Stimulated activated CD8-positive, alpha-beta memory T cell treated with anti-CD3 and anti-CD28 coated beads, Interleukin-15, amount 100 ng/mL, for 1 hour (primary cell): ENCODE results near the gene TIMM22.

Source experiments
- DNase-seq: peaks from one replicate; pipeline ENCODE4 v3.0.0-alpha.2; 2020; ENCODE audit warnings: low read depth

Gene TIMM22

DNA sequence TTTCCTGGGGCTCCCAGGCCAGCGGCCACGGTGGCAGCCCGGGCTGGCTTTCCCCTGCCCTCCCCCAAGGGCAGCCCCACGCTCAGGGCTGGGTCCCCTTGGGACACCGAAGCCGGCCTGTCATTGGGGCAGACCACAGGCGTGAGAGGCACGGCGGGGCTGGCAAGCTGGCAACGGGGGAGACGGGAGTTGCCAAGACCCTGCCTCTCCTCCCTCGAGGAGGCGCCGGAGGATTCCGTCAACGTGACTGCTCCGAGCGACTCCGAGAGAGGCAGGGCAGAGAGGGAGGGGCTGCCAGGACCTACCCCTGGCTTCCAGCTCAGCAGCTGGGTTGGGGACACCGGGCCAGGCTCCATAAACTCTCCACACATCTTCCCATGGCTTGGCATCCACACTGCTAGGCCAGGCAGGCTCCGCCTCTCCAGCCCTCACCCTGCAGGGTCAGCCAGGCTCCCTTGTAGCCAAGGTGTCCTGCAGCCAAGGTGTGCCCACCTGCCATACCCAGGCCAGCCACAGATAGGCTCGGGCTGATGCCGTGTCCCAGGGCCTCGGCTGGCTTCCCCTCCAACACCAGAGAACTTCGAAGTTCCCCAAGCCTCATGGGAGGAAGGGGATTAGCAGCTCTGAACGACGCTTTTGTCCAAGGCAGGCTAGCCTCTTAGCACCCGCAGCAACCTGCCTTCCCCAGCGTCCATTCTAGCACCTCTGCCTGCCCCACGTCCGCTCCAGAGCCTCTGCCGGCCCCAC lies 25.5 kb downstream of the TIMM22 start:
- DNase-seq, result no peak

DNA sequence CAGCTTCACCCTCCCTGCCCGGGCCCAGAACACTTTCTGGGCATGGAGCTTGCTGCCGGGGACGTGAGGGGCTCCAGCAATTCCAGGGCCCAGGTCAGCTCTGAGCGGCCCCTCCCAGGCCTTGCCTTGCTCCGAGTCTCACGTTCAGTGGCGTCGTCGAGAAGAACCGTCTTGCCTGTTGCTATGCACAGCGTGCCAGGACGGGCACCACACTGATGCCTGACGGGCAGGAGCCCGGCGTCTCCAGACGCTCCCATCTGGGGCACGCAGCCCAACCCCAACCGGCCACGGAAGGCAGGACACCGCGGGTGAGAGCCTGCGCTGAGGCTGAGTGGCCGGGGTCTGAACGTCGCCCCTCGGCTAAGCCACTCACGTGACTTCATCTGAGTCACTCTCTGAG lies 27.1 kb downstream of the TIMM22 start:
- DNase-seq, result no peak

DNA sequence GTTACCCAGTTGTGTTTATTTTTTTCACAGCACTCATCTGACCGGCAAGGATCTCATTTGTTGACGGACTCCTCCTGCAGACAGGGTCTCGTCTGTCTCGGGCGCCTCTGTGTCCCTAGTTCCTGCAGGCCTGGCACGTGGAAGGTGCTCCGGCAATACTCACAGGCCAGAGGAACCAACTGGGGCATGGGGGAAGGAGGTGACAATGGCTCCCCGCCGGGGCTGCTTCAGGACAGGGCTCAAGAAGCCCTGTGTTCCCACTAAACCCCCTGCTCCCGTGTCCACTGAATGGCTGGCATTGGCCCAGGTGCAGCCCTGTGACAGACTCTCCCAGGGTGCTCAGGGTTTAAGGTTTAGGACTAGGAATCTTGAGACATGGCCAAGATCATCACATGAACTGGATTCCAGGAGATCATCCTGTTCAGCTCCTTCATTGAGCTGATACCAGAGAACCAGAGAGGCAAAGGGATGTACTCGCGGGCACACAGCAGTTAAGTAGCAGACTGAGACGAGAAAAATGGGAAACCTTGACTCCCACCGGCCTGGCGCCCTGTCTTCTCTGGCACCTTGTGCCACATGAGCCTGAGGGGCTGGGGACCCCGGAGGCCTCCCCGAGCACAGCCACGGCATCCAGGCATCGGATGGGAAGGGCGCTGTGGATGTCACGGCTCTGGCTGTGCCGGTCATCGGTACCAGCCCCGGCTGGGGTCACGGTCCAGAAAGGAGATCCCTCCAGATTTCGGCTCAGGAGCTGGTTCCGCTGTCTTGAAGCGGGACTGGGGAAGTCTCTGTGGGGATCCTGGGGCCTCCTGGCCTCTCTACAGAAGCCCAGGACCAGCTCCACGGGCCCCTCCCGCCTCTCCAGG lies 29.0 kb downstream of the TIMM22 start:
- DNase-seq, result no peak

GRCh38 chr17:1026599-1026975 lies 29.7 kb downstream of the TIMM22 start:
- no peak for DNase-seq

DNA sequence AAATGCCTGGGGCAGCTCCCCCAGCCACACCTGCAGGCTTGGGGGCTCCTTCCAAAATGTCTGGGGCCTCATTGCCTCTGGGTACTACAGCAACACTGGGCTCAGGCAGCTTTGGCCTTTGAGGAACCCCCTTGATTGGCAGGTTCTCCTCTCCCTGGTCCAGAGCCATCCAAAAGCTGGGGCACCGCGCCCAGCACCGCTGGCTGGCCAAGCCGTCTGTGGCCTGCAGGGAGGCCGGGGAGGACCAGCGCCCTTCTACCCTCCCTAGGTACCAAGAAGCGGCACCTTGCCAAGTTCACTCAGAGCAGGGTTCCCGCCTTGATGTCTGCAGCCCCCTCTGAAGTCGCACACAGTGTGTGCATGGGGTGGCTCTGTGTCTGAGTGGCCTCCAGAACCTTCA lies 30.1 kb downstream of the TIMM22 start:
- DNase-seq, result no peak

GRCh38 chr17:1029196-1029921 lies 32.4 kb downstream of the TIMM22 start:
- no peak for DNase-seq

DNA sequence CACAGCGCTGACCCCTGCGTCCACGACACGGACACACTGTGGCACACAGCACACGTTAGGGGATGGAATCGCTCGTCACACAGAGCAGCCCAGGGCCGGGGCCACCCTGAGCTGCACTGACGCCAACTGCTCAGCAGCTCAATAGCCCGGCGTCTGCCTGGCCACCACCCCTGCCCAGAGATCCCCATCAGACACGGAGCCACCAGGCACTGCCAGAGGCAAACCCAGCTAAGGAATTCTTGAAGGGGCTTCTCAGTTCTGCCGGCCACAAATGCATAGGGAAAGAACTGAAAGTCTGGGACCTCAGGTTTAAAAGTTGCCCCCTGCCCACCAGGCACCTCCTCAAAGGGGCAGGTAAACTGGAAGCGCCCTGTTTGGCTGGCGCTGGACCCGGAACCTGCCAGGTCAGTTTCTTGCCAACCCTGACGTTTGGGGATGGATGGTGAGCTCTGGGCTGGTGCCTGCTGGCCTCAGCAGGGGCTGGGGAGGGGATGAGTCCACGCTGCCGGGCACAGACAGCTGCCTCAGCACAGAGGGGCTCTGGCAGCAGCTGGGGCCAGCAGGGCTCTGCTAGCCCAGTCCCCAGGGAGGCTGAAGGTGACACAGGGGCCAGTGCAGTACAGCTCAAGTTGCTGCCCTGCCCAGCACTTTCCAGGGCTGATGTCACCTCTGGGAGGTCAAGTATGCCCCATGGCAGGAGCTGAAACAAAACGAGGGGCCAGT lies 33.2 kb downstream of the TIMM22 start:
- DNase-seq, result no peak

DNA sequence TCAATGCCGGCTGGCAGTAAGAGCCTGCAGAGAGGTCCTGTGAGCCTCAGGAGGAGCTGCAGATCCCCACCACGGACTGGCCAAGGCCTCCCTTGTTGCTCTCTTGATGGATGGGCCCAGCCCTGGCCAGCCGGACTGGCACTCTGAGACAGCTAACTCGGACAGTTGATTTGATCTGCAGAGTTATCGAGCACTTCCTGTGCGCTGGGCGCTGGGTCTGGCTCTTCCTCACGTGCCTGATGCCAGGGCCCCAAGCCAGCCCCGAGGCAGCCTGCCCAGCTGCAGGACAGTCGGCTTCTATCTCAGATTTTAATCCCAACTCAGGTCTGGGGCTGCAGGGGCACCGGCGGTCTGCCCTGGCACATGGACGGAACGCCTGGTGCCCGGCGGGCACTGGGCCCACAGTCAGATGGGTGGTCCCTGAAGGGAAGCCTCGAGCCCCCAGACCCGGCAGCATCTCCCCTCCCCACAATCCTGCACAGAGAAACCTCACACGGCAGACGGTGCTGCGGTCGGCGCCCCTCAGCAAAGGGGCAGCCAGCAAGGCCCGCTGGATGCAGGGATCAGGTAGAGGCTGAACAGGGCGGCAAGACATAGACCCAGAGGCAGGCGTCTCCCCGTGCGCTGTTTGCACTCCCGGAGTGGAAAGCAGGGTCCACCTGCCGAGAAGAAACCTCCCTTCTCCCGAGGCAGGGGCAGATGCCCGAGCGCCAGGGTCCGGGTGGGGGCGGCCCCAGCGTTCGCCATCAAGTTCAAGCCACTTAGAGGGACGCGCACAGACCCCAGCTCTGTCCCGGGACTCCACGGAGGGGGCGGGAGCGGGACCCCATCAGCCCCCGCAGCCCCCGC lies 34.0 kb downstream of the TIMM22 start:
- DNase-seq, result no peak

GRCh38 chr17:1031711-1032110 lies 34.8 kb downstream of the TIMM22 start:
- DNase-seq, result no peak

GRCh38 chr17:1032391-1032790 lies 35.5 kb downstream of the TIMM22 start:
- DNase-seq, result no peak

GRCh38 chr17:1033503-1033902 lies 36.6 kb downstream of the TIMM22 start:
- DNase-seq, result no peak

GRCh38 chr17:1034652-1035210 lies 37.8 kb downstream of the TIMM22 start:
- no peak for DNase-seq

DNA sequence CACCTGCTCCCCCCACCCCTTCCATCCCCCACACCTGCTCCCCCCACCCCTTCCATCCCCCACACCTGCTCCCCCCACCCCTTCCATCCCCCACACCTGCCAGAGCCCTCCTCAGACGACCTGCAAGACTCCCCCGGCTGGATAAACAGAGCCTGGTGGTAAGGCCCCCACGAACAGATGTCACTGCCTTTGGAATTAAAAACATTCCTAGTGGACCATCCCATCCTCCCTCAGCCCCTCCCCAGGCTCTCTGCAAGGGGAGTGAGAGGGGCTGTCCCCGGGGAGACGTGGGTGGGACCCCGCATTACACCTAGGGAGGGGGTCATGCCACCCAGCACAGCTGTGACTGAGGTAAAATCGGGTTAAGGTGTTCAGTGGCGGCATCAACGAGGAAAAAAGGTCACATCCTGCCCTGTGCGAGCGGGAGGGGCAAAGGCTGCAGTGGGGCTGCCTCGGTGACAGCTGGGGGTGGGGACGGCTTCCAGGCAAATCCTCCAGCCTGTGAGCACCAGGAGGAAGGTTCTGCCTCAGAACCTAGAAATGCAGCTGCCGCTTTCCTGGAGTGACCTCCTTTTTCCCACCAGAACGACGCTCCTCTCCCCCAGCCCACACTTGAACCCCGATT lies 38.7 kb downstream of the TIMM22 start:
- DNase-seq, result no peak

GRCh38 chr17:1036171-1036844 lies 39.4 kb downstream of the TIMM22 start:
- DNase-seq, result no peak

GRCh38 chr17:1036845-1037237 lies 39.9 kb downstream of the TIMM22 start:
- no peak for DNase-seq

- no peak for DNase-seq
These were observed 40.4 kb downstream of the TIMM22 start for GRCh38 chr17:1037238-1037879.

- no peak for DNase-seq
These were observed 41.7 kb downstream of the TIMM22 start for GRCh38 chr17:1038459-1039122.

GRCh38 chr17:1039123-1039507 lies 42.2 kb downstream of the TIMM22 start:
- DNase-seq, result no peak
